HG03139 (cell line): ENCODE measurements around the gene NRDE2.
A peak's percentile ranks its signal among the peaks of the same experiment; 100 is the strongest.

Source experiments
- ATAC-seq: cut with Tn5 transposase; IDR thresholded peaks from one replicate; pipeline ENCODE4 v1.9.1; 2021; ENCODE audit not compliant: unreplicated experiment

The NRDE2 gene

GRCh38 chr14:90331497-90332270 lies at the start of gene NRDE2:
Gene NRDE2, minus strand, starts transcription at chr14:90331941. Its CDS starts 37 bp downstream, at chr14:90331904.
- ATAC-seq, result peak; percentile 96

- no peak for ATAC-seq
Measured at GRCh38 chr14:90381011-90381786, 49.5 kb upstream of the NRDE2 start.

GRCh38 chr14:90379106-90379505 lies 47.4 kb upstream of the NRDE2 start:
- ATAC-seq, result no peak

- ATAC-seq, result no peak
Measured at GRCh38 chr14:90378249-90378648, 46.5 kb upstream of the NRDE2 start.

GRCh38 chr14:90375934-90376333 lies 44.2 kb upstream of the NRDE2 start:
- ATAC-seq, result no peak

- no peak for ATAC-seq
Measured at GRCh38 chr14:90374813-90375212, 43.1 kb upstream of the NRDE2 start.

GRCh38 chr14:90373887-90374286 lies 42.1 kb upstream of the NRDE2 start:
- ATAC-seq, result no peak

GRCh38 chr14:90368946-90369721 lies 37.4 kb upstream of the NRDE2 start:
- no peak for ATAC-seq

- ATAC-seq, result no peak
Measured at GRCh38 chr14:90362558-90362896, 30.8 kb upstream of the NRDE2 start.

- ATAC-seq, result no peak
Measured at GRCh38 chr14:90361865-90362557, 30.3 kb upstream of the NRDE2 start.

- ATAC-seq, result no peak
Measured at GRCh38 chr14:90358359-90358758, 26.6 kb upstream of the NRDE2 start.

- no peak for ATAC-seq
Measured at GRCh38 chr14:90356925-90357324, 25.2 kb upstream of the NRDE2 start.

GRCh38 chr14:90355540-90356518 lies 24.1 kb upstream of the NRDE2 start:
- ATAC-seq, result no peak

GRCh38 chr14:90354551-90355298 lies 23.0 kb upstream of the NRDE2 start:
- ATAC-seq, result no peak

GRCh38 chr14:90349739-90350138 lies 18.0 kb upstream of the NRDE2 start:
- no peak for ATAC-seq

- no peak for ATAC-seq
Measured at GRCh38 chr14:90348270-90348669, 16.5 kb upstream of the NRDE2 start.

GRCh38 chr14:90345239-90345557 lies 13.5 kb upstream of the NRDE2 start:
- no peak for ATAC-seq

- no peak for ATAC-seq
Measured at GRCh38 chr14:90344331-90345238, 12.8 kb upstream of the NRDE2 start.
